ENCODE results near the gene PIK3CA.

PIK3CA gene

DNA sequence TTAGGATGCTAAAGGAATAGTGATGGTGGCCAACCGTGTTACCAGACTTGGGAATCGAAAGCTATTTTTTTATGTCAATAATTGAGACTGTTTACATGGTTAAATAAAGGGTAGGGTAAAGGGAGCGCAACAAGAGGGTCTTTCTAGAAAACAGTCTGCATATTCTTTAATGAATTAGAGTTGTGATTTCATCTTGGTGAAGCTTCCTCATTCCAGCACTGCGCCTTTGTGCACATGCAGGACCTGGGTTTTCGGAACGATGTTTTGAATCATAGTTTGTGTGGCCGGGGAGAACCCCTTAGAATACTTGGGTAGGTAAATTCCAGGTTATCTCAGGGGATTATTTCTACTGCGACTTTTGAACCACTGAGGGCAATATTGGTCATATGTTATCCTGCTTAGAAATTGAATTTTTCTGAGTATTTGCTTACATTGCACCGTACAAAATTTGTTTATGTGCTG lies 1.3 kb downstream of the PIK3CA start:
- H3K4me2 ChIP-seq (ENCODE audit: low read length) = peak overlapping the region; percentile 76
- H3K23ac ChIP-seq (ENCODE audit: low read length) = no peak overlapping the region
- no peaks in the 10 kb centered on the region for H3K27me3 ChIP-seq (ENCODE audit: insufficient read depth, low read length)
- H2AFZ ChIP-seq (ENCODE audit: insufficient read depth, low read length, poor library complexity) = no peak overlapping the region
- no peaks in the 10 kb centered on the region for H3K4me1 ChIP-seq (ENCODE audit: control insufficient read depth in 1 of 2, insufficient read depth in 2 of 2, low read length in 2 of 2)
- peaks cover 8% of the 10 kb centered on the region for H3K79me2 ChIP-seq (ENCODE audit: control insufficient read depth, insufficient read depth, low read length, poor library complexity)
- H3K27ac ChIP-seq (ENCODE audit: low read depth, low read length) = no peak overlapping the region
- peak overlapping the region; percentile 97 for H3K4me3 ChIP-seq (ENCODE audit: low read depth, low read length)
- no peak overlapping the region for H3K9ac ChIP-seq (ENCODE audit: low read length)
- H3K18ac ChIP-seq (ENCODE audit: low read length) = no peak overlapping the region
- no peak overlapping the region for H4K91ac ChIP-seq (ENCODE audit: low read depth, low read length)
- no peak overlapping the region for H4K12ac ChIP-seq (ENCODE audit: low read depth, low read length)
- H3K4ac ChIP-seq (ENCODE audit: low read depth, low read length) = peak overlapping the region; percentile 24
- H2BK5ac ChIP-seq (ENCODE audit: low read depth, low read length, poor library complexity) = no peak overlapping the region
- H4K8ac ChIP-seq (ENCODE audit: low read depth, low read length) = no peak overlapping the region
- WGBS (ENCODE audit: extremely low coverage, insufficient coverage, insufficient read length) = no CpG with 5 or more reads among the region's 9 CpGs
- H3K36me3 ChIP-seq (ENCODE audit: control insufficient read depth in 1 of 2, insufficient read depth in 2 of 2, low read length in 2 of 2) = no peaks in the 10 kb centered on the region
- H2AK5ac ChIP-seq (ENCODE audit: low read length) = no peak overlapping the region
- H3K9me3 ChIP-seq (ENCODE audit: insufficient read depth, low read depth, low read length) = peaks cover 3% of the 10 kb centered on the region
- no peak overlapping the region for H3K14ac ChIP-seq (ENCODE audit: low read length)
- H2BK120ac ChIP-seq (ENCODE audit: insufficient read depth, low read length, poor library complexity) = no peak overlapping the region
- no peak overlapping the region for H2BK12ac ChIP-seq (ENCODE audit: low read length)
- peaks cover 8% of the 10 kb centered on the region for H3K79me1 ChIP-seq (ENCODE audit: low read length)
- DNase-seq = peak; percentile 8 to 47

DNA sequence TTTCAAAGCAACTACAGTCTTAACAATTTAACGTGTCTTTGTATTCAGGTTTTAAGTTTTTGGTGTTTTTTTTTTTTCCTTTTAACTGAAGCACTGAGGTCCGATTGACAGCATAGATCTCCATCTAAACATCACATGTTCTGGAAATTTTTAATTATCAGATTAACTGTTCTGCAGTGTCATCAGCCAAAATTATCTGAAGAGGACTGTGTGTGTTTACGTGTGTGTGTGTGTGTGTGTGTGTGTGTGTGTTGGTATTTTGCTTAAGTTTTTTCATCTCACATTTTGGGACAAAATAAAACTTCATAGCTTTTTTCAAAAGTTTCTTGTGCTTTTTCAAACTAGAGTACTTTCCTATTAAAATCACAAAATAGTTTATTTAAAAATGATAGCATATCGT lies 1.8 kb downstream of the PIK3CA start:
- H4K91ac ChIP-seq (ENCODE audit: low read depth, low read length) = no peak overlapping the region
- H4K8ac ChIP-seq (ENCODE audit: low read depth, low read length) = no peak overlapping the region
- H2BK12ac ChIP-seq (ENCODE audit: low read length) = no peak overlapping the region
- H3K9me3 ChIP-seq (ENCODE audit: insufficient read depth, low read depth, low read length) = peaks cover 3% of the 10 kb centered on the region
- H3K9ac ChIP-seq (ENCODE audit: low read length) = no peak overlapping the region
- peaks cover 8% of the 10 kb centered on the region for H3K79me2 ChIP-seq (ENCODE audit: control insufficient read depth, insufficient read depth, low read length, poor library complexity)
- no CpG with 5 or more reads among the region's 4 CpGs for WGBS (ENCODE audit: extremely low coverage, insufficient coverage, insufficient read length)
- H3K79me1 ChIP-seq (ENCODE audit: low read length) = peaks cover 8% of the 10 kb centered on the region
- H2BK5ac ChIP-seq (ENCODE audit: low read depth, low read length, poor library complexity) = no peak overlapping the region
- H3K4me2 ChIP-seq (ENCODE audit: low read length) = no peak overlapping the region
- H3K36me3 ChIP-seq (ENCODE audit: control insufficient read depth in 1 of 2, insufficient read depth in 2 of 2, low read length in 2 of 2) = no peaks in the 10 kb centered on the region
- H2BK120ac ChIP-seq (ENCODE audit: insufficient read depth, low read length, poor library complexity) = no peak overlapping the region
- H4K12ac ChIP-seq (ENCODE audit: low read depth, low read length) = no peak overlapping the region
- no peak overlapping the region for H3K18ac ChIP-seq (ENCODE audit: low read length)
- no peak overlapping the region for H3K14ac ChIP-seq (ENCODE audit: low read length)
- no peak overlapping the region for H3K4me3 ChIP-seq (ENCODE audit: low read depth, low read length)
- no peak overlapping the region for H3K27ac ChIP-seq (ENCODE audit: low read depth, low read length)
- H3K4ac ChIP-seq (ENCODE audit: low read depth, low read length) = no peak overlapping the region
- no peaks in the 10 kb centered on the region for H3K27me3 ChIP-seq (ENCODE audit: insufficient read depth, low read length)
- H2AK5ac ChIP-seq (ENCODE audit: low read length) = no peak overlapping the region
- DNase-seq = no peak
- no peaks in the 10 kb centered on the region for H3K4me1 ChIP-seq (ENCODE audit: control insufficient read depth in 1 of 2, insufficient read depth in 2 of 2, low read length in 2 of 2)
- H3K23ac ChIP-seq (ENCODE audit: low read length) = no peak overlapping the region
- H2AFZ ChIP-seq (ENCODE audit: insufficient read depth, low read length, poor library complexity) = no peak overlapping the region

DNA sequence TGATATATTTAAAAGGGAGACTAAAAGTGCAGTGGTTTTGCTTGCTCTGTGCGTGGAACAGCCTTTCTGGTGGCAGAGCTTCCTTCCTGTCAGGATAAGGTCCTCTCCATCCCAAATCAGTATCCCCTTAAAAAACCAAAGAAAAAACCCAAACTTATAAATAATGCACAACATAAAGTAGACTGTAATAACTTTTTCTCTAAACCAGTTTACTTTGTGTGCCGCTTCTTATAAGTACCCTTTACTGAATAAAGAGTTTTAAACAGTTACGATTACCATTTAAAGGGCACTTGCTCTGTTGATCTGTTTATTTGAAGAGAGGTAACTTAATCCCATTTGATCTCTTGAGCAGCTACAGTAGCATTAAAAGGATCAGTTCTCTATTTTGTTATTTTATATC lies 2.5 kb downstream of the PIK3CA start:
- Histone ChIP-seq H3K4me2 (ENCODE audit: low read length) (no peak overlapping the region), H4K91ac (ENCODE audit: low read depth, low read length) (no peak overlapping the region), H3K23ac (ENCODE audit: low read length) (no peak overlapping the region), H4K12ac (ENCODE audit: low read depth, low read length) (no peak overlapping the region), H3K14ac (ENCODE audit: low read length) (no peak overlapping the region), H2AK5ac (ENCODE audit: low read length) (no peak overlapping the region), H3K79me2 (ENCODE audit: control insufficient read depth, insufficient read depth, low read length, poor library complexity) (peaks cover 8% of the 10 kb centered on the region), H3K27me3 (ENCODE audit: insufficient read depth, low read length) (no peaks in the 10 kb centered on the region), H2BK5ac (ENCODE audit: low read depth, low read length, poor library complexity) (no peak overlapping the region), H3K79me1 (ENCODE audit: low read length) (peaks cover 8% of the 10 kb centered on the region), H3K18ac (ENCODE audit: low read length) (no peak overlapping the region), H3K4ac (ENCODE audit: low read depth, low read length) (peak overlapping the region; percentile 95), H3K4me3 (ENCODE audit: low read depth, low read length) (no peak overlapping the region), H3K9ac (ENCODE audit: low read length) (no peak overlapping the region), H2BK12ac (ENCODE audit: low read length) (no peak overlapping the region), H2AFZ (ENCODE audit: insufficient read depth, low read length, poor library complexity) (no peak overlapping the region), H3K9me3 (ENCODE audit: insufficient read depth, low read depth, low read length) (peaks cover 3% of the 10 kb centered on the region), H3K27ac (ENCODE audit: low read depth, low read length) (no peak overlapping the region), H3K36me3 (ENCODE audit: control insufficient read depth in 1 of 2, insufficient read depth in 2 of 2, low read length in 2 of 2) (no peaks in the 10 kb centered on the region), H2BK120ac (ENCODE audit: insufficient read depth, low read length, poor library complexity) (no peak overlapping the region), H4K8ac (ENCODE audit: low read depth, low read length) (no peak overlapping the region), H3K4me1 (ENCODE audit: control insufficient read depth in 1 of 2, insufficient read depth in 2 of 2, low read length in 2 of 2) (no peaks in the 10 kb centered on the region)
- no CpG with 5 or more reads among the region's 3 CpGs for WGBS (ENCODE audit: extremely low coverage, insufficient coverage, insufficient read length)
- no peak for DNase-seq

DNA sequence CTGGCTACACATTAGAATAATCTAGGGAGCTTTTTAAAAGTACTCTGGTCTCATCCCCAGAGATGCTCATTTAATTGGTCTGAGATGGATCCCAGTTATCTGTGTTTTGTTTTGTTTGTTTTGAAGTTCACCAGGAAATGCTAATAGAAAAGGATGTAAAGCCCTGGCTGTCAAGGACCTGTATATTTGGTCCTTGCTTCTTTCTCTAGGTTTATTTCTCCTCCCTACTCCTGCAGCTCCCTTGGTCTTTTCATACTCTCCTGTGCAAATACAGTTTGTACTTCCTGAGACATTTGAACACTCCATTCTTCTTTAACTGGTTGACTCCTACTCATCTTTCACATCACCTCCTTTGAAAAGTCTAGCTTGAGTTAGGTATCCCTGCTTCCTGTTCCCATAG lies 3.3 kb downstream of the PIK3CA start:
- H3K36me3 ChIP-seq (ENCODE audit: control insufficient read depth in 1 of 2, insufficient read depth in 2 of 2, low read length in 2 of 2) = no peaks in the 10 kb centered on the region
- no peaks in the 10 kb centered on the region for H3K4me1 ChIP-seq (ENCODE audit: control insufficient read depth in 1 of 2, insufficient read depth in 2 of 2, low read length in 2 of 2)
- H4K91ac ChIP-seq (ENCODE audit: low read depth, low read length) = no peak overlapping the region
- H2BK5ac ChIP-seq (ENCODE audit: low read depth, low read length, poor library complexity) = no peak overlapping the region
- peaks cover 8% of the 10 kb centered on the region for H3K79me2 ChIP-seq (ENCODE audit: control insufficient read depth, insufficient read depth, low read length, poor library complexity)
- peaks cover 8% of the 10 kb centered on the region for H3K79me1 ChIP-seq (ENCODE audit: low read length)
- H3K4me2 ChIP-seq (ENCODE audit: low read length) = no peak overlapping the region
- DNase-seq = no peak
- no peak overlapping the region for H2AFZ ChIP-seq (ENCODE audit: insufficient read depth, low read length, poor library complexity)
- no peak overlapping the region for H3K23ac ChIP-seq (ENCODE audit: low read length)
- no peak overlapping the region for H2BK12ac ChIP-seq (ENCODE audit: low read length)
- no peaks in the 10 kb centered on the region for H3K27me3 ChIP-seq (ENCODE audit: insufficient read depth, low read length)
- no peak overlapping the region for H4K8ac ChIP-seq (ENCODE audit: low read depth, low read length)
- no peak overlapping the region for H4K12ac ChIP-seq (ENCODE audit: low read depth, low read length)
- H3K14ac ChIP-seq (ENCODE audit: low read length) = no peak overlapping the region
- H3K18ac ChIP-seq (ENCODE audit: low read length) = no peak overlapping the region
- no peak overlapping the region for H2BK120ac ChIP-seq (ENCODE audit: insufficient read depth, low read length, poor library complexity)
- no peak overlapping the region for H3K27ac ChIP-seq (ENCODE audit: low read depth, low read length)
- H3K4ac ChIP-seq (ENCODE audit: low read depth, low read length) = peak overlapping the region; percentile 21
- no peak overlapping the region for H3K9ac ChIP-seq (ENCODE audit: low read length)
- H3K4me3 ChIP-seq (ENCODE audit: low read depth, low read length) = no peak overlapping the region
- H2AK5ac ChIP-seq (ENCODE audit: low read length) = no peak overlapping the region
- peaks cover 3% of the 10 kb centered on the region for H3K9me3 ChIP-seq (ENCODE audit: insufficient read depth, low read depth, low read length)
